H1 (cell line): ENCODE results near the gene SLC39A10. TPM values are rescaled to one million over a fixed set of nuclear protein-coding genes. Genes with fewer than 3 reads are reported as not detected.

Experiments
- CTCF ChIA-PET: fragments of 300-600 bp; sonication (Branson Sonifier 250); formaldehyde crosslinking; loops from one replicate; lab custom pipeline; 2021; ENCODE audit not compliant: partially characterized antibody; lab: Charles Lee
- POLR2A ChIA-PET: fragments of 300-600 bp; sonication (Branson Sonifier 250); formaldehyde crosslinking; loops from one replicate; lab custom pipeline; 2021; ENCODE audit warnings: inconsistent platforms; ENCODE audit not compliant: partially characterized antibody; lab: Charles Lee
- DNase-seq, 2 experiments: peaks; one replicate each; pipeline versions ENCODE4 v3.0.0 to v3.0.0-alpha.2; 2010 to 2022; ENCODE audit warnings: low spot score in 2 of 2, low read depth in 1 of 2, mixed read lengths in 1 of 2
- FAIRE-seq: peaks from 2 replicates; lab custom pipeline; 2011; peaks lifted over from hg19 to GRCh38; lab: Jason Lieb, UNC
- H2AFZ ChIP-seq: 2 replicates; pipeline ENCODE4 v1.8.1; 2012; ENCODE audit warnings: low read length, inconsistent platforms
- H2AK5ac ChIP-seq: 2 replicates; pipeline ENCODE4 v1.6.1; 2013; ENCODE audit warnings: low read depth, low read length
- H2BK120ac ChIP-seq: replicated peaks from 2 replicates; pipeline ENCODE3; 2013; ENCODE audit warnings: low read depth, low read length, inconsistent platforms
- H2BK12ac ChIP-seq: 2 replicates; pipeline ENCODE4 v1.6.1; 2013; ENCODE audit warnings: low read depth, low read length
- H2BK15ac ChIP-seq: 2 replicates; pipeline ENCODE4 v1.6.1; 2013; ENCODE audit warnings: low read length
- H2BK20ac ChIP-seq: 2 replicates; pipeline ENCODE4 v1.6.1; 2013; ENCODE audit warnings: low read length
- H2BK5ac ChIP-seq: 2 replicates; pipeline ENCODE4 v1.6.1; 2013; ENCODE audit warnings: low read depth, low read length
- H3K14ac ChIP-seq: 2 replicates; pipeline ENCODE4 v1.6.1; 2013; ENCODE audit warnings: inconsistent platforms; ENCODE audit not compliant: insufficient read length
- H3K18ac ChIP-seq: 2 replicates; pipeline ENCODE4 v1.6.1; 2013; ENCODE audit warnings: low read length; ENCODE audit errors: extremely low read depth
- H3K23ac ChIP-seq: 2 replicates; pipeline ENCODE4 v1.6.1; 2013; ENCODE audit warnings: inconsistent platforms; ENCODE audit not compliant: insufficient read length
- H3K23me2 ChIP-seq: 2 replicates; pipeline ENCODE4 v1.6.1; 2013; ENCODE audit warnings: low read depth, low read length
- H3K27ac ChIP-seq: 2 replicates; pipeline ENCODE4 v1.6.1; 2011; ENCODE audit warnings: low read depth, low read length, inconsistent platforms
- H3K27me3 ChIP-seq, 4 experiments: replicated peaks in 1 of 4; 1 replicate in 1 of 4; 2 replicates in 3 of 4; pipeline versions ENCODE4 v1.6.1 to v1.8.1; 2011 to 2013; ENCODE audit warnings: low read length in 3 of 4, mild to moderate bottlenecking in 3 of 4, inconsistent platforms in 2 of 4, mixed read lengths in 2 of 4, moderate library complexity in 1 of 4; ENCODE audit not compliant: control insufficient read depth in 3 of 4, insufficient read depth in 3 of 4; ENCODE audit errors: extremely low read depth in 1 of 4
- H3K36me3 ChIP-seq, 4 experiments: 2 replicates each; pipeline versions ENCODE4 v1.6.1 to v1.8.1; 2011 to 2013; ENCODE audit warnings: mild to moderate bottlenecking in 4 of 4, low read length in 3 of 4, moderate library complexity in 2 of 4, control low read depth in 1 of 4, inconsistent platforms in 1 of 4; ENCODE audit not compliant: insufficient read depth in 4 of 4, control insufficient read depth in 2 of 4
- H3K4ac ChIP-seq: replicated peaks from 2 replicates; pipeline ENCODE3; 2013; ENCODE audit warnings: low read length, low read depth, mixed read lengths, inconsistent platforms; ENCODE audit not compliant: insufficient read length
- H3K4me1 ChIP-seq, 4 experiments: replicated peaks in 1 of 4; 1 replicate in 1 of 4; 2 replicates in 3 of 4; pipeline versions ENCODE4 v1.6.1 to v1.8.1; 2011 to 2013; ENCODE audit warnings: low read length in 3 of 4, inconsistent platforms in 2 of 4, mixed read lengths in 1 of 4; ENCODE audit not compliant: insufficient read depth in 4 of 4, control insufficient read depth in 3 of 4
- H3K4me2 ChIP-seq, 2 experiments: 2 replicates each; pipeline versions ENCODE4 v1.6.1 to v1.8.1; 2011 to 2013; ENCODE audit warnings: low read depth in 2 of 2, low read length in 2 of 2, control low read depth in 1 of 2, inconsistent platforms in 1 of 2, mild to moderate bottlenecking in 1 of 2; ENCODE audit not compliant: insufficient read depth in 1 of 2
- H3K4me3 ChIP-seq, 4 experiments: fragments of 200-600, 300-600 bp in 1 of 4; sonication (generic), shearing (Covaris generic), sonication (Bioruptor Twin) in 1 of 4; 2 replicates each; pipeline versions ENCODE4 v1.5.1 to v1.8.1; 2011 to 2016; ENCODE audit warnings: low read length in 4 of 4, low read depth in 3 of 4, control low read depth in 2 of 4, inconsistent platforms in 2 of 4, mild to moderate bottlenecking in 2 of 4, mixed read lengths in 1 of 4, moderate library complexity in 1 of 4; ENCODE audit not compliant: insufficient read depth in 2 of 4; ENCODE audit errors: extremely low read depth in 1 of 4
- H3K56ac ChIP-seq: replicated peaks from 2 replicates; pipeline ENCODE3; 2013; ENCODE audit warnings: low read depth, mild to moderate bottlenecking, mixed read lengths, low read length, inconsistent platforms; ENCODE audit not compliant: insufficient read length
- H3K79me1 ChIP-seq: 2 replicates; pipeline ENCODE4 v1.6.1; 2013; ENCODE audit warnings: low read depth, low read length, control low read depth
- H3K79me2 ChIP-seq, 2 experiments: 2 replicates each; pipeline versions ENCODE4 v1.6.1 to v1.8.1; 2012 to 2013; ENCODE audit warnings: low read length in 2 of 2, mild to moderate bottlenecking in 2 of 2, inconsistent platforms in 1 of 2; ENCODE audit not compliant: insufficient read depth in 2 of 2, control insufficient read depth in 1 of 2
- H3K9ac ChIP-seq, 4 experiments: replicated peaks in 1 of 4; 1 replicate in 1 of 4; 2 replicates in 3 of 4; pipeline versions ENCODE4 v1.6.1 to v1.8.1; 2011 to 2013; ENCODE audit warnings: low read depth in 3 of 4, low read length in 3 of 4, control low read depth in 2 of 4, mild to moderate bottlenecking in 2 of 4, moderate library complexity in 2 of 4, inconsistent platforms in 1 of 4; ENCODE audit errors: extremely low read depth in 1 of 4
- H3K9me3 ChIP-seq, 2 experiments: 2 replicates each; pipeline versions ENCODE4 v1.6.1 to v1.8.1; 2012 to 2013; ENCODE audit warnings: mild to moderate bottlenecking in 2 of 2, moderate library complexity in 2 of 2, control low read depth in 1 of 2, inconsistent platforms in 1 of 2, low read depth in 1 of 2, low read length in 1 of 2, mixed read lengths in 1 of 2; ENCODE audit not compliant: insufficient read depth in 2 of 2
- H4K20me1 ChIP-seq, 2 experiments: replicated peaks in 1 of 2; 2 replicates each; pipeline versions ENCODE3 to v1.8.1; 2011 to 2013; ENCODE audit warnings: inconsistent platforms in 2 of 2, low read length in 2 of 2, mild to moderate bottlenecking in 1 of 2; ENCODE audit not compliant: insufficient read depth in 2 of 2, control insufficient read depth in 1 of 2
- H4K5ac ChIP-seq: 2 replicates; pipeline ENCODE4 v1.6.1; 2013; ENCODE audit warnings: low read length, low read depth, mixed read lengths, inconsistent platforms; ENCODE audit not compliant: insufficient read length
- H4K8ac ChIP-seq: 2 replicates; pipeline ENCODE4 v1.8.0; 2013; ENCODE audit warnings: mild to moderate bottlenecking, moderate library complexity, low read length, inconsistent platforms; ENCODE audit not compliant: insufficient read depth; ENCODE audit errors: extremely low read depth
- H4K91ac ChIP-seq: replicated peaks from 2 replicates; pipeline ENCODE3; 2013; ENCODE audit warnings: low read length, mixed read lengths, inconsistent platforms; ENCODE audit not compliant: insufficient read length
- ASH2L ChIP-seq: fragments of 200-600, 300-600 bp; sonication (generic); IDR thresholded peaks from one replicate; pipeline ENCODE4 v1.7.1; 2017; ENCODE audit warnings: low read length
- BCL11A ChIP-seq, 2 experiments: IDR thresholded peaks; one replicate each; pipeline ENCODE4 v1.6.1; 2011; ENCODE audit warnings: low read depth in 2 of 2, low read length in 2 of 2, mild to moderate bottlenecking in 2 of 2
- CEBPB ChIP-seq: IDR thresholded peaks from 2 replicates; pipeline ENCODE4 v1.6.1; 2012; ENCODE audit warnings: low read depth, low read length
- CHD1 ChIP-seq: IDR thresholded peaks from 2 replicates; pipeline ENCODE4 v1.6.1; 2012; ENCODE audit warnings: low read depth, low read length, improper control_type of control experiment
- CREB1 ChIP-seq: IDR thresholded peaks from 2 replicates; pipeline ENCODE4 v1.6.1; 2012; ENCODE audit warnings: inconsistent platforms
- GABPA ChIP-seq: IDR thresholded peaks from 2 replicates; pipeline ENCODE4 v1.6.1; 2011; ENCODE audit warnings: mild to moderate bottlenecking, low read length, moderate library complexity, borderline replicate concordance; ENCODE audit not compliant: insufficient read depth
- PHF8 ChIP-seq: fragments of 200-600 bp; sonication (generic); conservative IDR thresholded peaks from 2 replicates; pipeline ENCODE4 v1.7.1; 2012; ENCODE audit warnings: low read depth, mild to moderate bottlenecking, inconsistent platforms, low read length, moderate library complexity
- SP4 ChIP-seq: IDR thresholded peaks from 2 replicates; pipeline ENCODE4 v1.6.1; 2012; ENCODE audit warnings: low read length, inconsistent platforms
- SRF ChIP-seq: IDR thresholded peaks from 2 replicates; pipeline ENCODE4 v1.6.1; 2011; ENCODE audit warnings: mild to moderate bottlenecking, low read depth, low read length, moderate library complexity
- WGBS, 2 experiments: shearing (Covaris generic) in 1 of 2; methylation state at CpG; one replicate each; pipeline versions ENCODE4 v1.1.6 to v1.1.7; 2013 to 2015; ENCODE audit warnings: low lambda C conversion rate in 2 of 2, mixed read lengths in 2 of 2, inconsistent platforms in 1 of 2, low coverage in 1 of 2, missing lambda C conversion rate in 1 of 2; ENCODE audit not compliant: insufficient replicate concordance in 2 of 2, insufficient coverage in 1 of 2, insufficient read length in 1 of 2; ENCODE audit errors: extremely low coverage in 1 of 2, missing lambda C conversion rate in 1 of 2; 5-methylcytosine and 5-hydroxymethylcytosine counted together
- polyA plus RNA-seq, 7 experiments: library from polyadenylated mRNA; depleted of rRNA in 3 of 7; stranded (reverse) in 5 of 7; unstranded in 2 of 7; fragments of >200 nt in 5 of 7; fragments of 200-250 nt in 2 of 7; gene quantifications; 1 replicate in 5 of 7; 2 replicates in 1 of 7; 4 replicates in 1 of 7; pipeline versions ENCODE4 v1.2.1 to v1.2.3, GENCODE V29; 2011 to 2013; ENCODE audit warnings: missing spikeins in 2 of 7, mixed read lengths in 2 of 7
- total RNA-seq: library from RNA; stranded (reverse); fragmentation: NEBNext Ultra II Directional; extraction: Animal tissue kit (Norgen Biotek cat#: 25700); gene quantifications from 2 replicates; pipeline ENCODE4 v1.2.1, GENCODE V29; 2021
- TF ChIP-seq, protein P1 (sequence below), 3 experiments: IDR thresholded peaks; 1 replicate in 2 of 3; 2 replicates in 1 of 3; pipeline versions ENCODE4 v1.5.1 to v1.6.1; 2011; ENCODE audit warnings: low read length in 3 of 3, mild to moderate bottlenecking in 3 of 3, inconsistent platforms in 2 of 3, low read depth in 1 of 3, moderate library complexity in 1 of 3; ENCODE audit not compliant: insufficient read depth in 1 of 3; ENCODE audit errors: control extremely low read depth in 1 of 3
- TF ChIP-seq, protein P2 (sequence below): IDR thresholded peaks from 2 replicates; pipeline ENCODE4 v1.6.1; 2012; ENCODE audit warnings: inconsistent platforms

Gene SLC39A10
- total and polyA plus RNA-seq, 2 of the 8 experiments (the other 6 are each of a cell fraction or from before 2014, with no cell fraction given): 68.1 to 234 TPM

DNA sequence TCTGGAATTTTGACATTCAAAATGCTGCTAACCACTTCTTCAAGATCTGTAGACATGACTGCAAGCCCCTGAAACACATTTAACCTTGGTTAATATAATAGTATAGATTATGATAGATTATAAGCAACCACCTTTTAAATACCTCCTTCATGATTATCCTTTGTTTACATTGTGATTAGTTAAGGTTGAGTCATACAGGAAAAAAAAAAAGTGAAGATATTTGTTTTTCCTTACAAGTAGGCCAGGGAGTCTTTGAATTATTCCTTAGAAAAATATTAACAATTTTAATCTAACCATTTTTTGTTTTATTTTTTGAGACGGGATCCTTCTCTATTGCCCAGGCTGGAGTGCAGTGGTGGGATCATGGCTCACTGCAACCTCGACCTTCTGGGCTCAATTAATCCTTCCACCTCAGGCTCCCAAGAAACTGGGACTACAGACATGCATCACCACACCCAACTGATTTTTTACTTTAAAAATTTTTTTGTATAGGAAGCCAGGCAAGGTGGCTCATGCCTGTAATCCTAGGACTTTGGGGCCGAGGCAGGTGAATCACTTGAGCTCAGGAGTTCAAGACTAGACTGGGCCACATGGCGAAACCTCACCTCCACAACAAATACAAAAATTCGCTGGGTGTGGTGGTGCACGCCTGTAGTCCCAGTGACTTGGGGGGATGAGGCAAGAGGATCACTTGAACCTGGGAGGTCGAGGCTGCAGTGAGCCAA lies 99.4 kb downstream of the SLC39A10 start:
- no peak overlapping the region for H3K14ac ChIP-seq
- no peaks in the 10 kb centered on the region for H3K36me3 ChIP-seq
- H3K4me2 ChIP-seq: no peak overlapping the region
- no peak overlapping the region for H4K91ac ChIP-seq
- H3K9me3 ChIP-seq: no peaks in the 10 kb centered on the region; a peak in 1 of 4 replicates
- H2AFZ ChIP-seq: no peak overlapping the region
- no peak overlapping the region for H2BK20ac ChIP-seq
- no peak overlapping the region for H2BK15ac ChIP-seq
- H3K23ac ChIP-seq: no peak overlapping the region
- H3K79me2 ChIP-seq: no peaks in the 10 kb centered on the region
- no peak overlapping the region for H3K9ac ChIP-seq
- no peaks in the 10 kb centered on the region for H3K79me1 ChIP-seq
- no peak overlapping the region for H4K5ac ChIP-seq
- H3K27ac ChIP-seq: no peak overlapping the region
- no peak overlapping the region for H3K4me3 ChIP-seq
- 80% methylated on average over 7 of the region's 7 CpGs; no CpG with 5 or more reads in 1 of the 2 experiments for WGBS, 2 experiments
- H2BK5ac ChIP-seq: no peak overlapping the region
- ChIA-PET CTCF (interaction anchor here (0.7 to 0.9 kb wide), 2 partner anchors 54 to 264 kb away, joined by 3 to 5 read pairs; no protein-coding TSS in a partner anchor), POLR2A (no interaction called here)
- no peak overlapping the region for H4K8ac ChIP-seq
- H2BK12ac ChIP-seq: no peak overlapping the region
- no peak overlapping the region for H3K56ac ChIP-seq
- H3K23me2 ChIP-seq: no peaks in the 10 kb centered on the region; the same call in 1 of the 2 replicates
- no peaks in the 10 kb centered on the region for H4K20me1 ChIP-seq
- no peak for FAIRE-seq
- H3K18ac ChIP-seq: no peak overlapping the region
- no peaks in the 10 kb centered on the region for H3K27me3 ChIP-seq
- no peaks in the 10 kb centered on the region for H3K4me1 ChIP-seq
- no peak overlapping the region for H2BK120ac ChIP-seq
- DNase-seq: no peak
- no peak overlapping the region for H2AK5ac ChIP-seq
- no peak overlapping the region for H3K4ac ChIP-seq
- no peak for TF ChIP-seq CHD1
- no peak for TF ChIP-seq BCL11A (IDR thresholded peaks at IDR 0.05; ENCODE audit: low read depth in 2 of 2, low read length in 2 of 2)
- TF ChIP-seq CEBPB: no peak
- TF ChIP-seq SRF: no peak
- TF ChIP-seq CREB1: no peak
- TF ChIP-seq PHF8: no peak
- TF ChIP-seq, protein P1, sequence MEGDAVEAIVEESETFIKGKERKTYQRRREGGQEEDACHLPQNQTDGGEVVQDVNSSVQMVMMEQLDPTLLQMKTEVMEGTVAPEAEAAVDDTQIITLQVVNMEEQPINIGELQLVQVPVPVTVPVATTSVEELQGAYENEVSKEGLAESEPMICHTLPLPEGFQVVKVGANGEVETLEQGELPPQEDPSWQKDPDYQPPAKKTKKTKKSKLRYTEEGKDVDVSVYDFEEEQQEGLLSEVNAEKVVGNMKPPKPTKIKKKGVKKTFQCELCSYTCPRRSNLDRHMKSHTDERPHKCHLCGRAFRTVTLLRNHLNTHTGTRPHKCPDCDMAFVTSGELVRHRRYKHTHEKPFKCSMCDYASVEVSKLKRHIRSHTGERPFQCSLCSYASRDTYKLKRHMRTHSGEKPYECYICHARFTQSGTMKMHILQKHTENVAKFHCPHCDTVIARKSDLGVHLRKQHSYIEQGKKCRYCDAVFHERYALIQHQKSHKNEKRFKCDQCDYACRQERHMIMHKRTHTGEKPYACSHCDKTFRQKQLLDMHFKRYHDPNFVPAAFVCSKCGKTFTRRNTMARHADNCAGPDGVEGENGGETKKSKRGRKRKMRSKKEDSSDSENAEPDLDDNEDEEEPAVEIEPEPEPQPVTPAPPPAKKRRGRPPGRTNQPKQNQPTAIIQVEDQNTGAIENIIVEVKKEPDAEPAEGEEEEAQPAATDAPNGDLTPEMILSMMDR (IDR thresholded peaks at IDR 0.05; ENCODE audit: control extremely low read depth in 1 of 3, insufficient read depth in 1 of 3, low read depth in 1 of 3, low read length in 3 of 3): no peak
- TF ChIP-seq ASH2L: no peak
- no peak for TF ChIP-seq SP4
- TF ChIP-seq, protein P2, sequence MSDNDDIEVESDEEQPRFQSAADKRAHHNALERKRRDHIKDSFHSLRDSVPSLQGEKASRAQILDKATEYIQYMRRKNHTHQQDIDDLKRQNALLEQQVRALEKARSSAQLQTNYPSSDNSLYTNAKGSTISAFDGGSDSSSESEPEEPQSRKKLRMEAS: no peak
- TF ChIP-seq GABPA: no peak
